Measurements from ENCODE around the gene TNS1. TPM values are rescaled to one million over a fixed set of nuclear protein-coding genes. Genes with fewer than 3 reads are reported as not detected.

Gene TNS1
- total RNA-seq, 1 donor from 2014 or later = 0.13 TPM

GRCh38 chr2:217945530-217945929 lies 57.3 kb downstream of the TNS1 start:
- H3K9me3 Mint-ChIP-seq = no peaks in the 10 kb centered on the region
- H3K4me1 Mint-ChIP-seq = no peaks in the 10 kb centered on the region
- ChIA-PET POLR2A (no interaction called here), CTCF (no interaction called here)
- no peak overlapping the region for H3K4me3 Mint-ChIP-seq
- ATAC-seq (ENCODE audit: low read depth) (no peak), DNase-seq (no peak)
- intact Hi-C loops (cut with micrococcal nuclease) = no loop called here
- TF ChIP-seq CTCF (IDR thresholded peaks at IDR 0.05) = no peak
- H3K27ac Mint-ChIP-seq = no peak overlapping the region
- H3K36me3 Mint-ChIP-seq (ENCODE audit: low read depth) = no peaks in the 10 kb centered on the region
- peaks cover 20% of the 10 kb centered on the region for H3K27me3 Mint-ChIP-seq

DNA sequence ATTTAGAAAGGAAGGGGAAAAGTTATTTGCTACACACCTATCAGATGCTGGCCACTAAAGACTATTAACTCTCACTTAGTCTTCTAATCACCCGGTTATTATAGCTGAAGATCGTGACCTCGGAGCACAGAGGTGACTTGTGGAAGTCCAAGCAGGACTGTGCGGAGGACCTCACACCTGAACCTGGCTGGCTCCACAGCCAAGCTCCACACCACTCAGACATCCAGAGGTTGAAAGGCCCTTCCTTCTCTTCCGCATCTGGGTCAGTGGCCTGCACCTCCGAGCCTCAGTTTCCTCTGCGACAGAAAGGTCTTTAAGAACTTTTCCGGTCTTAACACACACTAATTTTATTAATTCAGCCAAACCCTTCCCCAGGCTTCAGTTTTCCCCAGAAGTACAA lies 57.9 kb downstream of the TNS1 start:
- intact Hi-C loops (cut with micrococcal nuclease) = no loop called here
- DNase-seq (no peak), ATAC-seq (ENCODE audit: low read depth) (no peak)
- no peak overlapping the region for H3K4me3 Mint-ChIP-seq
- ChIA-PET CTCF (no interaction called here), POLR2A (no interaction called here)
- peaks cover 20% of the 10 kb centered on the region for H3K27me3 Mint-ChIP-seq
- TF ChIP-seq CTCF (IDR thresholded peaks at IDR 0.05) = no peak
- H3K4me1 Mint-ChIP-seq = no peaks in the 10 kb centered on the region
- no peaks in the 10 kb centered on the region for H3K36me3 Mint-ChIP-seq (ENCODE audit: low read depth)
- no peak overlapping the region for H3K27ac Mint-ChIP-seq
- no peaks in the 10 kb centered on the region for H3K9me3 Mint-ChIP-seq

GRCh38 chr2:217944366-217944765 lies 58.4 kb downstream of the TNS1 start:
- H3K36me3 Mint-ChIP-seq (ENCODE audit: low read depth) = no peaks in the 10 kb centered on the region
- intact Hi-C loops (cut with micrococcal nuclease) = no loop called here
- ChIA-PET CTCF (no interaction called here), POLR2A (no interaction called here)
- no peaks in the 10 kb centered on the region for H3K9me3 Mint-ChIP-seq
- H3K27ac Mint-ChIP-seq = no peak overlapping the region
- TF ChIP-seq CTCF (IDR thresholded peaks at IDR 0.05) = no peak
- DNase-seq (no peak), ATAC-seq (ENCODE audit: low read depth) (no peak)
- H3K27me3 Mint-ChIP-seq = peaks cover 20% of the 10 kb centered on the region
- H3K4me3 Mint-ChIP-seq = no peak overlapping the region
- H3K4me1 Mint-ChIP-seq = no peaks in the 10 kb centered on the region

GRCh38 chr2:217943446-217944321 lies 59.1 kb downstream of the TNS1 start:
- Mint-ChIP-seq H3K9me3 (no peaks in the 10 kb centered on the region), H3K4me3 (no peak overlapping the region), H3K27ac (no peak overlapping the region), H3K36me3 (ENCODE audit: low read depth) (no peaks in the 10 kb centered on the region), H3K4me1 (no peaks in the 10 kb centered on the region), H3K27me3 (peaks cover 20% of the 10 kb centered on the region)
- ChIA-PET CTCF (no interaction called here), POLR2A (no interaction called here)
- no peak for DNase-seq
- intact Hi-C loops (cut with micrococcal nuclease) = no loop called here
- ATAC-seq (ENCODE audit: low read depth) = no peak
- TF ChIP-seq CTCF (IDR thresholded peaks at IDR 0.05) = no peak

GRCh38 chr2:217942731-217943335 lies 60.0 kb downstream of the TNS1 start:
- intact Hi-C loops (cut with micrococcal nuclease) = no loop called here
- Mint-ChIP-seq H3K27ac (no peak overlapping the region), H3K4me1 (no peaks in the 10 kb centered on the region), H3K9me3 (no peaks in the 10 kb centered on the region), H3K36me3 (ENCODE audit: low read depth) (no peaks in the 10 kb centered on the region), H3K27me3 (peaks cover 20% of the 10 kb centered on the region), H3K4me3 (no peak overlapping the region)
- ChIA-PET POLR2A (no interaction called here), CTCF (no interaction called here)
- TF ChIP-seq CTCF (IDR thresholded peaks at IDR 0.05) = no peak
- DNase-seq (no peak), ATAC-seq (ENCODE audit: low read depth) (no peak)

All from activated B cell treated with CpG ODN at 0.5 μM for 24 hours (primary cell).